MCF 10A (cell line): ENCODE measurements around the gene CDRT4. TPM values are rescaled to one million over a fixed set of nuclear protein-coding genes. Genes with fewer than 3 reads are reported as not detected.

Experiments used
- BruUV-seq: library from RNA; stranded (reverse); fragments of 400-500 nt; replicated peaks from 2 replicates; lab custom pipeline; 2021; lab: Mats Ljungman, UMichigan
- CTCF ChIA-PET: fragments of 300-600 bp; sonication (Branson Sonifier 250); formaldehyde crosslinking; extraction: SDS; loops from one replicate; lab custom pipeline; 2021; ENCODE audit warnings: antibody characterized with exemption, inconsistent platforms; lab: Yijun Ruan, JAX
- POLR2A ChIA-PET: fragments of 300-600, 350-650 bp; sonication (Branson Sonifier 250); formaldehyde crosslinking; extraction: SDS; loops from one replicate; lab custom pipeline; 2020; ENCODE audit warnings: antibody characterized with exemption, inconsistent platforms; lab: Yijun Ruan, JAX
- DNase-seq: peaks from one replicate; pipeline ENCODE4 v3.0.0-alpha.2; 2018; ENCODE audit not compliant: unreplicated experiment
- H3K27ac Mint-ChIP-seq: one replicate; pipeline ENCODE4 v1.8.0; 2022; ENCODE audit warnings: mild to moderate bottlenecking, low read depth, mixed read lengths; ENCODE audit not compliant: unreplicated experiment
- H3K27me3 Mint-ChIP-seq: one replicate; pipeline ENCODE4 v1.8.0; 2022; ENCODE audit warnings: mixed read lengths; ENCODE audit not compliant: insufficient read depth, unreplicated experiment
- H3K36me3 Mint-ChIP-seq: one replicate; pipeline ENCODE4 v1.8.0; 2022; ENCODE audit warnings: mild to moderate bottlenecking, moderate library complexity, mixed read lengths; ENCODE audit not compliant: insufficient read depth, unreplicated experiment
- H3K4me1 Mint-ChIP-seq: one replicate; pipeline ENCODE4 v1.8.0; 2022; ENCODE audit warnings: mixed read lengths; ENCODE audit not compliant: insufficient read depth, unreplicated experiment
- H3K4me3 Mint-ChIP-seq: one replicate; pipeline ENCODE4 v1.8.0; 2022; ENCODE audit warnings: mild to moderate bottlenecking, moderate library complexity, mixed read lengths; ENCODE audit not compliant: unreplicated experiment
- H3K9me3 Mint-ChIP-seq: one replicate; pipeline ENCODE4 v1.8.0; 2022; ENCODE audit warnings: mixed read lengths; ENCODE audit not compliant: unreplicated experiment
- intact Hi-C: fragments of 100-400 bp; cut with micrococcal nuclease; formaldehyde crosslinking; loops from 2 replicates; pipeline ENCODE4 v1.14.1; 2022
- total RNA-seq: library from RNA; stranded (reverse); gene quantifications from 2 replicates; pipeline ENCODE4 v1.2.3, GENCODE V29; 2022
- TF ChIP-seq, protein P1 (sequence below): fragments of 200-600 bp; IDR thresholded peaks from one replicate; pipeline ENCODE4 v1.8.0; 2022; ENCODE audit warnings: antibody characterized with exemption, mild to moderate bottlenecking; ENCODE audit not compliant: unreplicated experiment

The CDRT4 gene
- total RNA-seq, 1 experiment from 2014 or later = 11.3 TPM

DNA sequence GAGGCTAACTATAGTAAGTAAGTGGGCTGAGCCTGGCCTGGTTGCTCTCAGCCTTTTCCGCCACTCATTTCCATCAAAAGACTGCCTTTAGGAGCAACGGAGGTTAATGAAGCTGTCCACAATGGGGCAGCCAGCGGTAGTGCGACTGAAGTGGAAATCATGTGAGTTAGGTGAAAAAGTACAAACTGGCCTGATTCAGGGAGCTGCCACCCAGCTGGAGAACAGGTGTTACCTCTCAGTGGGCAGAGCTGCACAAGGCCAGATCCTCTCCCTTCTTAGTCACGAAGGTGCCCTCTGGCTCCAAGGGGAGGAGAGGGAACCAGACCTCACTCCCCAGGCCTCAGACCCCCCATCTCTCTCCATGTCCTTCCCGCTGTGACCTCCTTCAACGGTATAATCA is 34.4 kb upstream of the CDRT4 start:
- peaks cover 29% of the 10 kb centered on the region for H3K36me3 Mint-ChIP-seq
- intact Hi-C loops = no loop called here

DNA sequence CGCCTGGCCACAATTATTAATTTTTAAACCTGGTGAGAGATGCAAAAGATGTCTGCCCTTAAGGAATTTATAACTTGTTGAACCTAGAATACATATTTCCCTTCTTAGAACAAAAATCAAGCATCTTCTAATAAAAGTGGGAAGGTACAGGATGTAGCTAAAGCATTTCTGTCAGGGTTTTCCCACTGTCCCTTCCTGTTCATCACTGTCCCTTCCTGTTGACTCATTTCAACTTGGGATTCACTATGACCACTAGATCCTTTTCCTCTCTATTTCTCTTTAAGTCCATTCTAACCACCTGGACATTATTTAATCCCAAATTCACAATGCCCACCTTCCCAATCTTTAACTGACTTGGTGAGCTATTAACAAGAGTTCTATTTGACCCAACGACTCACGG is 33.9 kb upstream of the CDRT4 start:
- H3K4me3 Mint-ChIP-seq = no peak overlapping the region
- H3K4me1 Mint-ChIP-seq = peaks cover 7% of the 10 kb centered on the region
- DNase-seq = no peak
- no peaks in the 10 kb centered on the region for H3K9me3 Mint-ChIP-seq
- ChIA-PET CTCF (interaction anchor here (0.5 to 7.1 kb wide), 4 partner anchors 11 to 1920 kb away, joined by 3 to 148 read pairs (median 12); partner anchors contain the start of gene PMP22), POLR2A (no interaction called here)
- peaks cover 27% of the 10 kb centered on the region for H3K36me3 Mint-ChIP-seq
- intact Hi-C loops = no loop called here
- no peak overlapping the region for H3K27ac Mint-ChIP-seq
- TF ChIP-seq, protein P1, sequence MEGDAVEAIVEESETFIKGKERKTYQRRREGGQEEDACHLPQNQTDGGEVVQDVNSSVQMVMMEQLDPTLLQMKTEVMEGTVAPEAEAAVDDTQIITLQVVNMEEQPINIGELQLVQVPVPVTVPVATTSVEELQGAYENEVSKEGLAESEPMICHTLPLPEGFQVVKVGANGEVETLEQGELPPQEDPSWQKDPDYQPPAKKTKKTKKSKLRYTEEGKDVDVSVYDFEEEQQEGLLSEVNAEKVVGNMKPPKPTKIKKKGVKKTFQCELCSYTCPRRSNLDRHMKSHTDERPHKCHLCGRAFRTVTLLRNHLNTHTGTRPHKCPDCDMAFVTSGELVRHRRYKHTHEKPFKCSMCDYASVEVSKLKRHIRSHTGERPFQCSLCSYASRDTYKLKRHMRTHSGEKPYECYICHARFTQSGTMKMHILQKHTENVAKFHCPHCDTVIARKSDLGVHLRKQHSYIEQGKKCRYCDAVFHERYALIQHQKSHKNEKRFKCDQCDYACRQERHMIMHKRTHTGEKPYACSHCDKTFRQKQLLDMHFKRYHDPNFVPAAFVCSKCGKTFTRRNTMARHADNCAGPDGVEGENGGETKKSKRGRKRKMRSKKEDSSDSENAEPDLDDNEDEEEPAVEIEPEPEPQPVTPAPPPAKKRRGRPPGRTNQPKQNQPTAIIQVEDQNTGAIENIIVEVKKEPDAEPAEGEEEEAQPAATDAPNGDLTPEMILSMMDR = no peak
- no peaks in the 10 kb centered on the region for H3K27me3 Mint-ChIP-seq
- BruUV-seq = no TSS peak

More for the DNA sequence above, 34.4 kb upstream of the CDRT4 start:
- no peak for DNase-seq
- H3K4me3 Mint-ChIP-seq = no peak overlapping the region
- no peaks in the 10 kb centered on the region for H3K9me3 Mint-ChIP-seq
- POLR2A ChIA-PET = no interaction called here
- BruUV-seq = no TSS peak
- no peaks in the 10 kb centered on the region for H3K27me3 Mint-ChIP-seq
- H3K27ac Mint-ChIP-seq = no peak overlapping the region
- TF ChIP-seq, protein P1 = no peak
- CTCF ChIA-PET = interaction anchor here (0.5 to 7.1 kb wide), 4 partner anchors 11 to 1920 kb away, joined by 3 to 148 read pairs (median 12); partner anchors contain the start of gene PMP22
- peaks cover 7% of the 10 kb centered on the region for H3K4me1 Mint-ChIP-seq

- DNase-seq = peak; percentile 9
- ChIA-PET POLR2A (no interaction called here), CTCF (interaction anchor here (1.1 to 7.1 kb wide), 3 partner anchors 236 to 250 kb away, joined by 3 to 148 read pairs (median 3); partner anchors contain the start of gene PMP22)
- Mint-ChIP-seq H3K9me3 (no peaks in the 10 kb centered on the region), H3K27me3 (no peaks in the 10 kb centered on the region), H3K4me1 (peaks cover 7% of the 10 kb centered on the region), H3K27ac (no peak overlapping the region), H3K4me3 (no peak overlapping the region), H3K36me3 (peaks cover 26% of the 10 kb centered on the region)
- intact Hi-C loops = no loop called here
- TF ChIP-seq, protein P1 = no peak
- BruUV-seq = no TSS peak
These were observed 30.7 kb upstream of the CDRT4 start for GRCh38 chr17:15498107-15498506.

GRCh38 chr17:15496735-15497670 is 29.6 kb upstream of the CDRT4 start:
- Mint-ChIP-seq H3K27ac (no peak overlapping the region), H3K9me3 (no peaks in the 10 kb centered on the region), H3K4me3 (no peak overlapping the region), H3K4me1 (no peaks in the 10 kb centered on the region), H3K36me3 (peaks cover 20% of the 10 kb centered on the region), H3K27me3 (no peaks in the 10 kb centered on the region)
- DNase-seq = no peak
- intact Hi-C loops = no loop called here
- TF ChIP-seq, protein P1 = no peak
- ChIA-PET CTCF (interaction anchor here (0.6 to 1.9 kb wide), 7 partner anchors 13 to 785 kb away, joined by 3 to 7 read pairs (median 3); no protein-coding TSS in a partner anchor), POLR2A (no interaction called here)
- BruUV-seq = no TSS peak
